GM10266 (cell line): ENCODE results near the gene MYH9.

Experiments
- DNase-seq: peaks from one replicate; pipeline ENCODE4 v3.0.0; 2012; ENCODE audit errors: extremely low spot score
- TF ChIP-seq, protein P1 (sequence below): IDR thresholded peaks from 2 replicates; pipeline ENCODE4 v1.5.1; 2012; ENCODE audit warnings: mild to moderate bottlenecking, low read depth; ENCODE audit not compliant: control insufficient read depth, insufficient read depth; ENCODE audit errors: missing control alignments

Gene MYH9

GRCh38 chr22:36249160-36249559 lies 138.6 kb downstream of the MYH9 start:
- TF ChIP-seq, protein P1, sequence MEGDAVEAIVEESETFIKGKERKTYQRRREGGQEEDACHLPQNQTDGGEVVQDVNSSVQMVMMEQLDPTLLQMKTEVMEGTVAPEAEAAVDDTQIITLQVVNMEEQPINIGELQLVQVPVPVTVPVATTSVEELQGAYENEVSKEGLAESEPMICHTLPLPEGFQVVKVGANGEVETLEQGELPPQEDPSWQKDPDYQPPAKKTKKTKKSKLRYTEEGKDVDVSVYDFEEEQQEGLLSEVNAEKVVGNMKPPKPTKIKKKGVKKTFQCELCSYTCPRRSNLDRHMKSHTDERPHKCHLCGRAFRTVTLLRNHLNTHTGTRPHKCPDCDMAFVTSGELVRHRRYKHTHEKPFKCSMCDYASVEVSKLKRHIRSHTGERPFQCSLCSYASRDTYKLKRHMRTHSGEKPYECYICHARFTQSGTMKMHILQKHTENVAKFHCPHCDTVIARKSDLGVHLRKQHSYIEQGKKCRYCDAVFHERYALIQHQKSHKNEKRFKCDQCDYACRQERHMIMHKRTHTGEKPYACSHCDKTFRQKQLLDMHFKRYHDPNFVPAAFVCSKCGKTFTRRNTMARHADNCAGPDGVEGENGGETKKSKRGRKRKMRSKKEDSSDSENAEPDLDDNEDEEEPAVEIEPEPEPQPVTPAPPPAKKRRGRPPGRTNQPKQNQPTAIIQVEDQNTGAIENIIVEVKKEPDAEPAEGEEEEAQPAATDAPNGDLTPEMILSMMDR = no peak
- no peak for DNase-seq

- TF ChIP-seq, protein P1 = no peak
- DNase-seq = no peak
These were observed 139.8 kb downstream of the MYH9 start for GRCh38 chr22:36247955-36248354.

GRCh38 chr22:36246718-36247117 lies 141.0 kb downstream of the MYH9 start:
- no peak for DNase-seq
- TF ChIP-seq, protein P1 = no peak

- TF ChIP-seq, protein P1 = no peak
- no peak for DNase-seq
These were observed 141.9 kb downstream of the MYH9 start for GRCh38 chr22:36245805-36246356.

DNA sequence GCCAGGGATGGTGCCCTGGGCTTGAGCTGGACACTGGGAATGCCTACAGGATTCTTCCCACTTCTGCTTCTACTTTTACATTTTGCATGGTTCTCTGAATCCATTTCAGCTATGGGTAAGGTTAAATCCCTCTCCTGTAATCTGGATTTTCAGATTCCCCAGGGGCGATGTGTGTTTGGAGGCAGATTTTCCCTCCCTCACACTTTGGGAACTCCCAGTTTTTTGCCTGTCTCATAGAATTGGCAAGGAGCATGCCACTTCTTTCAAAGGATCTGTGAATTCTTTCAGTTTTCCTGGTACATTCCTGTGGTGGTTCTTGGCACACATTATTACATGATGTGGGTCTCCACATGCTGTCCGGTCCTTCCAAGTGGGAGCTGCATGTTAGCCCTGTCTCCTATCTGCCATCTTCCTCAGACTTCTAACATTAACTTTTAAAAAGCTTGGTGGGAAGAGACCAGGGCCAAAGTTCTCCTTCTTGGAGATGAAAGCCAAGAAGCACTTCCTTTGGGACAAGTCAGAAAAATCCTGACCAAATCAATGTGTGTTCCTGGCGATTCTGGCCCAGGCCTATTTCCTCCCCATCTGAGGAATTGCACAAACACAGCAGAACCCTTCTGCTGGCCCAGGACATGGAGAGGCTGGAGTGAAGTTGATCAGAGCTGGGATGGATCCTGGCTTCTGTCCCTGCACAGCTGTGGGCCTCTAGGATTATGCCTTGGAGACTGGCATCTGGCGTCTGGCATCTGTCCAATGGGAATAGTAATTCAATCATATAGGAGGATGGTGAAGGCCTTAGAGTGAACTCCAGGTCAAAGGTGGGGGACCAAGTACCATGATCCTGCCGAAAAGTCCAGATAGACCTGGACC lies 143.0 kb downstream of the MYH9 start:
- TF ChIP-seq, protein P1 = no peak
- DNase-seq = no peak

DNA sequence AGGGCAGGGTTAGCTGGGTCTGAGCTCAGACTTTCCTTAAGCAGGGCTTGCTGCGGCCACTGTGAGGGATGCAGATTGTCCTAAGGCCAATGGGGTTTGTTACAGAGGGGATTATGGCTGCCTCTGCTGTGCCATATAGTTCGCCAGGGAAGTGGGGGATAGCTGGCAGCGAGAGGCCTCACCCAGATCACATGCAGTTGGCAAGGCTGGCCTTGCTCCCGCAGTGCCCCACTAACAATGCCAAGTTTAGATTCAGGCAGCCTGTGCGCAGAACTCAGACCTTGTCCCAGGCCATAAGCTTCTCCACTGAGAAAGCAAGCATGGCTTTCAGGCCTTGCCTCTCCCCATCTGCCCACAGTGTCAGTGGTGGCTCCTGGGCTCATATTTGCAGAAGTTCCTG lies 143.8 kb downstream of the MYH9 start:
- TF ChIP-seq, protein P1 = no peak
- DNase-seq = no peak
